Measurements from ENCODE around the gene CPN2.

Gene CPN2

DNA sequence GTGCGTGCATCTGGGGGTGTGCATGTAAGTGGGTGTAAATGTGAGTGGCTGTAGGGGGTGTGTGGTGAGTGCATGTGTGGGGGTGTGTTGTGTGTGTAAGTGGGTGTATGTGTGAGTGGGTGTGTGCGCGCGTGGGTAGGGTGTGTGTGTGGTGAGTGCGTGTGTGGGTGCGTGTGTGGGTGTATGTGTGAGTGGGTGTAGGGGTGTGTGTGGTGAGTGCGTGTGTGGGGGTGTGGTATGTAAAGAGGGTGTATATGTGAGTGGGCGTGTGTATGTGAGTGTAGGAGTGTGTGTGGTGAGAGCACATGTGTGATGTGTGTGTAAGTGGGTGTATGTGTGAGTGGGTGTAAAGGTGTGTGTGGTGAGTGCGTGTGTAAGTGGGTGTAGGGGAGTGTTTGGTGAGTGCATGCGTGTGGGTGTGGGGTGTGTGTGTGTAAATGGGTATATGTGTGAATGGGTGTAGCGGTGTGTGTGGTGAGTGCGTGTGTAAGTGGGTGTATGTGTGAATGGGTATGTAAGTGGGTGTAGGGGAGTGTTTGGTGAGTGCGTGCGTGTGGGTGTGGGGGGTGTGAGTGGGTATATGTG is 916 bp upstream of the CPN2 start:
- no peak for DNase-seq

DNA sequence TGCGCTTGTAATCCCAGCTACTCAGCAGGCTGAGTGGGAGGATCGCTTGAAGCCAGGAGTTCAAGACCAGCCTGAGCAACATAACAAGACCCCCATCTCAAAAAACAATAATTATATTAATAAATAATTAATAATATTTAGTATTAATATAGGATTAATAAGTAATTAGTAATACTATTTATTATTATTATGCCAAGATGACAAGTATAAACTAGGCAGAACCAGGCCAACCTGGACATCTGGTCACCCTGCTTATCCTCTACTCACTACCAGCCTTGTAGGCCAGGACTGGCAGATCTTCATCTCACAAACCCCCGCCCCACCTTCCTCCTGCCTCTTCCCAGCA is 429 bp downstream of the CPN2 start:
- no peak for DNase-seq

DNA sequence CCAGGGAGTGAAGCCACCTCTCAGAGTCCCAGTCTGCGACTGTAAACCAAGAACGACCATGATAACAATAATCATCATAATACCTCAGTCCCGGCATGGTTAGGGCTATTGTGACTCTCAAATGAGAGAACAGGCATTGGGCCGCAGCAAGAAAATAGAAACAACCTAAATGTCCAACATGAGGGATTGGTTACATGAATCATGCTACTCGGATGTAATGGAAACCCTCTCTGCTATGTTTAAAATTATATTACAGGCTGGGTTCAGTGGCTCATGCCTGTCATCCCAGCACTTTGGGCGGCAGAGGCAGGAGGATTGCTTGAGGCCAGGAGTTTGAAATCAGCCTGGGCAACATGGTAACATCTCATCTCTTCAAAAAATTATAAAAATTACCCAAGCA is 2.8 kb downstream of the CPN2 start:
- DNase-seq: no peak

DNA sequence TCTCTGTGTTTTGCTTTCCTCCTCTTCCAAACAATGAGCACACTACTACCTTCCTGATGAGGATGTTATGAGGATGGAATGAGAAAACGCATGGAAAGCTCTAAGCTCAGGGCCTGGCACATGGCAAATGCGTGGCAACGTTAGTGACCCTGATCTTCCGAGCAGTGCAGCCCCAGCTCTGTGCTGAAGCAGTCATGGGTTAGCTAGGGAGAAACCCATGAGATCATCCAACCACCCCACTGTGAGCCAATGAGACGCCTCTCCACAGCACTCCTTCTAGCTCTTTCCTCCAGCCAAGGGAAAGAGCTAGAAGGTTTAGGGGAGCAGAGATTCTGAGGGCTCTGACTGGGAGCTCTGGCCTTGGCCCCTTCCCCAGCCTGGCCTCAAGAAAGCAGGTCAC is 4.5 kb downstream of the CPN2 start:
- no peak for DNase-seq

DNA sequence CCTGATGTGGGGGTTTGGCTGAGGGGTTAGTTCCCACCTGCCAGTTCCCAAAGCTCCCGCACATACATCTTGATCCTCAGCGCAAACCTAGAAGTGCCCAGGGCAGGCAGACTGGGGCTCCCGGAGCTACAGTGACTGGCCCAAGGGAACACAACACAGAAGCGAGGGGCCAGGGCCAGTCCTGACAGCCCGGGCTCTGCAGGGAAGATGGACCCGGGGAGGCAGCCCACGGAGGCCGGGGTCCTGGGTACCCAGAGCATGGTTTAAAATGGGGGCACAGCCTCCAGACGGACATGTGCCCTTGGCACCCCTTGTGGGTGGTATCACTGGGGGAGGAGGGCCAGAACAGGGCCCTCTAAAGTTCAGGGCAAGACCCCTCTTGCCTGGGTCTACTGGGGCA is 5.1 kb downstream of the CPN2 start:
- no peak for DNase-seq

DNA sequence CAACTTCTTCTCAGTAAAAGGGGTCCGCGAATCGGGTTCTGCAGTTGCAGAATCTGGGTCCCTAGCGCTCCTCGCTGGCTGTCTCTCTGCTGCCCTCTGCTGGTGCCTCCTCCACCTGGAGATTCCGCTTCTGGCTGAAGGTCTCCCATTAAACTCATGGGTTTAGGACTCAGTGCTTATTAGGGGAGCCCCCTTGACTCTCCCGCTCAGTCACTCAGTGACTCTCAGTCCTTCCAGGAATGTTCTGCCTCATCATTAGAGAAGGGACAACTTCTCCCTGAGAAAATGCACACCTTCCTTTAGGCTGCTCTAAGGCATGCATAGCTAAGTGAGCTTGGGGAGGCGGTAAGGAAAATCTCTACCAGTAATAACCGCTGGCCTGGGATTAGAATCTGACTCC is 7.1 kb downstream of the CPN2 start:
- peak; percentile 62 for DNase-seq

DNA sequence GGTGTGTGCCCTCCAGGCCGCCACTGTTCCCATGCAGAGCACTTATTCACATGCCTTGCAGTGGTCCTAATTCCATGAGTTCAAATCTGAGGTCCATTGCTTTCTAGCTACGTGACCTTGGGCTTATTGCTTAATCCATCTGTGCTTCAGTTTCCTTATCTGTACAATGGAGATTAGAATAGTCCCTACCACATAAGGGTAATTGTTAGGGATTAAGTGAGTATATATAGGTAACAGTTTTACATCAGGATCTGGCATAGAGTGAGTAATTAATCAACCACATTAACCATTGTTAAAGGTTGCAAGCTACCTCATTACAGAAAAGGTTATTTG is 7.6 kb downstream of the CPN2 start:
- DNase-seq: no peak

DNA sequence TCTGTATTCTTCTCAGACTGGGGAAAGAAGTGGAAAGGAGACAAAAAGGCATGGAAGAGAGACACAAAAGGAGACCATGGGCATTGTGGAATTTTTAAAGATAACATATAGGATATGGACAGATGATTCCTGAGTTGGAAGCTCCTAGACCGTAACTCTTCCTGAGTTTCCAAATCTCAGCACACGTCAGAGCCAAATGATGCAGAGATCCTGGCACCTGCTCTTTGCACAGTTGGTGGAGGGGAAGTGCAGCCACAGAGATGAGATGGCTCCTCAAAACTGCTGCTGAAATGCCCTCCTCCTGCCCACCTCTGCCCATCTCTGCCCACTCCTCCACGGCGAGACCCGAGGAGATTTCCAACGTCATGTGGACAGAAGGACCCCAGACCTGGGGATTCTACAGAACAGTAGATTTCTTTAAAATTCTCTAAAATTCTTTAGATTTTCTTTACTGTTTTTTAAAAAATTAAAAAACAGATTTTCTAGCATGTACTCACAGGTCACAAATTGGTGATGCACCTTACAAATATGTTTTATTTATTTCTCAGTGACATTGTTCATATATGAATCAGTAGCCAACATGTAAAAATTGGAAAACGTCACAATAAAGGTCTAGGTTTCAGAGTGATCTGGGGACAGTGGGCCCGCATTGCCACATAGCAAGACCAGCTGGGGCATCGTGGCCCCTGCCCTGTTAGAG is 8.1 kb downstream of the CPN2 start:
- no peak for DNase-seq

DNA sequence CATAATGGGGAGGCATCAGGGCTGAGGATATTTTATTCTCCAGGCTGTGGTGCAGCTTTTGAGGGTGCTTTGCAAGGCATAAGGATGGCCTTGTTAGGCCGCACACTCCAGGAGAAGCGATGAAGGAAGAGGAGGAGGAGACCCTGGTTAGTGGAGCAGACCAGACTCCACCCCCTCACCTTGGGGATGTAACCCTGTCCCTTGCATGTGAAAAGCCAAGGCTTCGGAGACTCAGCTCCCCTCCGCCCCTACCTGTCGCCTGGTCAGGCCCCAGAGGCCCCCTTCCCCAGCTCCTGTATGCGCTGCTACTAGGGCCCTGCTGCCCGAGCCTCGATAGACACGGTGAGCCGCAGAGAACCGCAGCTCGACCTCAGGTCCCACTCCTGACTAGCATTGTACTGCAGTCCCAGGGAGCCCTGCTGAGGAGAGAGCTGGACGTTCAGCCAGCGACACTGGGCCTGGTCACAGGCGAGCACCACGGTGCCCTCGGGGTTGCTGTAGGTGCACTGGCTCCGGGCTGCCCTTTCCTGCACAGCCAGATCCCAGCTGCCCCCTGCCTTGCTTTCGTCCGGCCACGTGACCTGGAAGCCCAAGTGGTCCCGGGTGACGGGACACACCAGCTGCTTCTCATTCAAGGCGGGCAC is 10.2 kb downstream of the CPN2 start:
- DNase-seq: no peak

DNA sequence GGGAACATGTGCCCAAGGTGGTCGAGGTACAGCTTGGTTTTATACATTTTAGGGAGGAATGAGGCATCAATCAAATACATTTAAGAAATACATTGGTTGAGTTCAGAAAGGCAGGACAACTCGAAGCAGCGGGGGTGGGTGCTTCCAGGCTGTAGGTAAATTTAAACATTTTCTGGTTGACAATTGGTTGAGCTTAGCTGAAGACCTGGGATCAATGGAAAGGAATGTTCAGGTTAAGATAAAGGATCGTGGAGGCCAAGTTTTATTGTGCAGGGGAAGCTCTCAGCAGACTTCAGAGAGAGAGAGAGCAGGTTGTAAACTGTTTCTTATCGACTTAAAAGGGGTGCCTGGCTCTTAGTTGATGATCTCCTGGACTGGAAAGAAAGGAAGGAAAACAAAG is 11.3 kb downstream of the CPN2 start:
- DNase-seq: no peak

DNA sequence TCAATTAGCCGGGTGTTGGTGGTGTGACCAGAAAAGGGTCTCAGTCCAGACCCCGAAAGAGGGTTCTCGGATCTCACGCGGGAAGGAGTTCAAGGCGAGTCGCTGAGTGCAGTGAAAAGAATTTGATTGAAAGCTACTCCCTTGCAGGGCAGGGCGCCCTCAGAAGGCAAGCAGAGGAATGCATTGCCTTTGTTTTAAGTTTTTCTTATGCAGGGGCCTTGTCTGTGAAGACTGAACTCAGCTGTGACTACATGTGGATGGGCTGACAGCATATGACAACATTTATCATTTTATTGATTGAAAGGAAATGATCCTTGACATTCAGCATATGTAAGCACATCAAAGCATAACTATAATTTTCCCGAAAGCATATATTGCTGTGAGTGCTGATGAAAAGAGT is 11.8 kb downstream of the CPN2 start:
- DNase-seq: no peak

DNA sequence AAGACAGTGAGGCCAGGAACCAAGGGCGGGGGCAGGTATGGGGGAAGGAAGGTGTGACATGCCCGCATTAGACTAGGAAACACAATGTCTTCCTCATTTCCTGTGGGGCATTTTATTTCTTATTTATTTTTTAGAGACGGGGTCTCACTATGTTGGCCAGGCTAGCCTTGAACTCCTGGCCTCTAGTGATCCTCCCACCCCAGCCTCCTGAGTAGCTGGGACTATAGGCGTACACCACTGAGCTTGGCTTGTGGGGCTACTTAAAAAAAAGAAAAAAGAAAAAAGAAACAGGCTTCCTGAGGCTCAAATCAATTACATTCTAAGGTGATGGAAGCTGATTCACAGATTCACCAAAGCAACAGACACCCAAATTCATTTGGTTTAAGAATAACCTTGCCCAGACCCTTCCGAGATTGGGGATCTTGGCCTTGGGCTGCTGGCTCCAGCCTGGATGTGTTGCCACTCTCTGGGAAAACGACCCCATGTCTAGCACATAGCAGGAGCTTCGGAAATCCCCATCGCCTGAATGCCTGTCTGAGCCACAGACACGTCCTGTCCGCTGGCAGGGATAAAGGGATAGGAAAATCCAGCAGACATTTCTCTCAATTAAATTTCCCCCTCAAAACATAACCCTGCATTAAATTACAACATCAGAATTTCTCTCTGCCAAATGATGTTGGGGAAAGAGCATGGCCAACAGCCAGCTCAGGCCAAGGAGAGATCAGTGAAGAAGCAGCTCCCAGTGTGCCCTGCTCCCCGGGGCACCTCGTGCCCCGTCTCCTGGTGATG is 13.0 kb downstream of the CPN2 start:
- no peak for DNase-seq

DNA sequence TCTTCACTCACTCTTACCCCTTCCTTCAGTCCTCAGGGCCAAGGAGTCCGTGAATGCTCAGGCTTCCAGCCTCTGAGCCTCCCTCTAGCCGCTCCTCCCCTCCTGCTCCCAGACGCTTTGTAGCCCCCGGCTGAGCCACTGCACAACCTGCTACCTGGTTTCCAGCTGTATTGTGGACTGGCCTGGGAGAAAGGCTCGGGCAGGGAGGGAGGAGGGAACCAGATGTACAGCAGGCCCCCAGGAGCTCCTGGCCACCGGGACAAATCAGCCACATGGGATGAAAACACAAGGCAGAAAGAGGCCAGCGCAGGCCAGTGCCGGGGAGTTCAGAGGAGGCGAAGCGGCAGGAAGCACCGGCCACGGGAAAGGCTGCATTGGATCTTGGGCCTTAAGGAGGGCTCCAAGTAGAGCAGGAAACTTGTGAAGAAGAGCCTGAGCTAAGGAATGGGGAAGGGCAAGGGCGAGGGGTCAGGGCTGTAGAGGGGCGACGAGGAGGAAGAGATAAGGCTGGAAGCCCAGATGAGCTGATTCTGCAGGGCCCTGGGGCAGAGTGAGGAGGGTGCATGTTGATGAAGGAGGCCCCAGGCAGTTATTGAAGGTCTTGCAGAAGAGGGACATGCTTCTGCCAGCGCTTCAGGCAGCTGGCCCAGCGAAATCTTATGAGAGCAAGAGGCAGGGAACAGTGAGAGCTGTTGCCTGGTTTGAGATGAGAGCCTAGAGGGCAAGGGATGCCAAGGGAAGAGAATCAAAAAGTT is 14.3 kb downstream of the CPN2 start:
- DNase-seq: no peak

DNA sequence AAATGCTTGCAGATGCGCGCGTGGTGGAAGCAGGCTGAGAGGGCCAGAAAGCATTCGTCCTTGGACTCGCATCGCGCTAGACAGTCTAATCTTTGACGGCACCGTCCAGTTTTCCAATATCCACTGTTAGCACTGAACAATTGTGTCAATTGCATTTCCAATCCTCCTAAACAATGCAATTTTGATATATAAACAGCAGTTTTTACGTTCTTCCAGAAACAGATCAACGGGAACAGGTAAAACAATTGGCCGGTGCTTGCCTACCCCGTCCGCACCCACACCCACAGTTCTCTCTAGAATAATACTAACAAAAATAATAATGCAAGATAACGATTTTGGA is 17.2 kb downstream of the CPN2 start:
- DNase-seq: no peak

DNA sequence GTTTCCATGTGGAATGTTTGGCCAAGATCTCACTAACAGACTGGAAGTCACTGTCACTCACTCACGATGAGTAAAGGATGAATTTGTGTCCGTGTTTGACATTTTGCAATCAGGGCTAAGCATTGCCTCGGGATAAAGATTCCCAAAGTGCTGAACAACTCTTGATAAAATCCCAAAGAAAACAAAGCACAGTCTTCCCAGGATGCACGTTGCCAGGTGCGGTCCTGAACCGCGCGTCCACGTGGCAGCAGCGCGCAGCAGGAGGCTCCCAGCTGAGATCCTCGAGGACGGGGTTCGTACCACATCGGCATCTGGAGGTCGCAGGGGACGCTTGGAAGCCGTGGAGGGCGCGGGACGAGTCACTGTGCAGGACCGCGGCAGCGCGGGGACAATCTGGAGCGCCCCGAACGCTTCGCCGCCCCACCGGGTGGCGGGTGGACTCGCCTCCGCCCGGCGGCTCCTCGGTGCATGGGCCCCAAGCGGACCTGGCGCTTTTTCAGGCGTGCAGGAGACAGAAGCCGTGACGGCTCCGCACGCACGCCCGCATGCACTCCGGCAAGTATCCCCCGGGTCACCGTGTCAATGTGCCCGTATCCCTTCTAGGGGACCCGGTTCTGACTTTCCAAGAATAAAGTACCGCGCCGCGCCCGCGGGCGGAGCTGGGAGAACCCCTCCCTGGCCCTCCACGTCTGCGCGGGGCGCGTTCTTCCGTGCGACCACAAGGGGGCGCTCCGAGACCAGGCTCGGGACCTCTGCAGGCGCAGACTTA is 17.7 kb downstream of the CPN2 start:
- DNase-seq: peak; percentile 86

DNA sequence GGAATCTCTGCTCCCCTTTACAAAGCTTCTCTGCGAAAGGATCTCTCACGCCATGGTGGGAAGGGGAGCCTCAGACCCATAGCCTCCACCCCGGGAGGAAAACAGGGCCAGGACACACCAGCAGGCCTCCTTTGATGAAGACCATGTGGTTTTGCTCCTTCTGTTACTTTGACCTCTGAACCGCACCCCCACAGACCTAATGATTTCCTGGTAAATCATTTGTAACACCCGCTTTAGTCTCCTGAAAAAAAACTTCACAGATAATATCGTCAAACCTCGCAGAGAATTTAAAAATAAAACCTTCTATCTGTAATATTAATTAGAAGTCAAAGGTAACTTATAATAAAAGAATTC is 18.3 kb downstream of the CPN2 start:
- no peak for DNase-seq

DNA sequence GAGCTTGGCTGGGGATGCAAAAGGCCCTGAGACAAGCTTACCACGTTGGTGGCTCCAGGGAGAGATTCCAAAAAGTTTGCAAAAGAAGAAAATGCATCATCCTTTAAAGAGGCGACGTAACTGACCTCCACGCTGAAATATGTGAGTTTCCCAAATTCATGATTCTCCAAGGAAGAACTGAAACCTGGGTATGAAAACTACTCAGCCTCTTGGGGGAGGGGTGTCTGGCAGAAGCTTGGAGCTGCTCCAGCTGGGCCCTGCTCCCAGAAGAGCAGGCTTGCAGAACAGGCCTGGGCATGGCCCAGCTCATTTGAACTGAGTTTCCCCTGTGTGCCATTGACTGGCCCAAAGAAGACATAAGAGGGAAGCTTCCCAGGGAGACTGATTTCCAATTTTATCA is 20.5 kb downstream of the CPN2 start:
- no peak for DNase-seq

DNA sequence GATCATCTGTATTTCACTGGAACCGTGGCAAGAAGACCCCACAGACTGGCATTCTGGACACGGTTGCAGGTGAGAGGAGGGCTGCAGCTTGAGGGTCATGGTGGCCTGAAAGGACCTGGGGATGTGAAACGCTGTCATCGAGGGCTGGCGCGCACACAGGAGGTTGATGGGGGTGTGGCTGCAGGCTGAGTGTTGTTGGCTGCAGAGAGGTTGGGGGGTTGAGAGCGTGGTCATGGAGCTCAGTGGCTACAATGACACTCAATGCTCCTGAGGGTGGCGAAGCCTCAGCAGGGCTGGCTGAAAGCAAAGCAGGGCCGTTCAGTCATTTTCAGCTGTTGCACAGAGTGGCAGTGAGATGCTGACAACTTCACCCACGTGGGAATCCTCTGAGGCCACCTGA is 21.0 kb downstream of the CPN2 start:
- no peak for DNase-seq

DNA sequence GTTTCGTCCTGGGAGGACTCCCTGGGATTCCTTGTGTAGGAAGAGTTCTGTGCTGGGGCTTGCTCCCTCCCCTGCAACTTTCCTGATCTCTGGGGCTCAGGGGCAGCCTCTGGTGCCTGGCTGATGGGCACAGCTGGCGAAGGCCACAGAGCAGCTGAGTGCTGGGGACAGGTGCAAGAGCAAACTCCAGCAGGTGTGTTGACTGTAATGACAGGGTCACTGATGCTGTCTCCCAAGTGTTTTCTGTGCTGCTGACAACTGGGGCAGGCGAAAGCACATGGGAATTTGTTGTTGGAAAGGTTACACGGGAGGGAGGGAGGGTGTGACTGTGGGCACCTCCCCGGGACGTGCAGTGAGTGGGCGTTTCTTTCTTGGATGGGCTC is 21.6 kb downstream of the CPN2 start:
- DNase-seq: no peak

DNA sequence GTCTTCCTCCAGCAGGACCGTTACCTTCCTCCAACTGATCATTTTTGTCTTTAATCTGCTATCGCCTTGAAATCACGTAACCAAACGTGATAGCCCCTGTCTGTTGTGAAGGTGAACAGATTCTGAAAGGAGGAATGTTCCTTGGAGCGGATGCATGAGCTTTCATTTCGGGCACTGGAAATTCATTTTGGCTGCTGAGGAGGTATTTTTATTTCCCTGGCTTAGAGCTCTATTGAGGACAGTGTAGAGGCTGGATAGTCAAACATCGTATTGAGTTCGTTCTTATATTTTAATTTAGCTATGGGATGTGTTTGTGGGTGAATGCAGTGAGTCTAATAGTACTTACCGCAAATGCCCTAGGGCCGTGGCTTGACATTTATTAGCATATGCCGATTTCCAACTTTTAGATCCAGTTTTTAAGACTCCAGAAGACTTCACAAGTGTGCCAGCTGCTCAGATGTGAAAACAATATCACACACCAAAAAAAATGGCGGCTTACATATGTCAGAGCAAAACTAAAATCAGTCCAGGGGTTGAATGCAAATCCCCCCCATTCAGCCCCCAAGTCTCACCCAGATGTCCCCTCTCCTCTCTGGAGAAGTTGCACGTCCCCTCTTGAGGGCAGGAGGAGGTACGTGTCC is 22.1 kb downstream of the CPN2 start:
- no peak for DNase-seq

DNA sequence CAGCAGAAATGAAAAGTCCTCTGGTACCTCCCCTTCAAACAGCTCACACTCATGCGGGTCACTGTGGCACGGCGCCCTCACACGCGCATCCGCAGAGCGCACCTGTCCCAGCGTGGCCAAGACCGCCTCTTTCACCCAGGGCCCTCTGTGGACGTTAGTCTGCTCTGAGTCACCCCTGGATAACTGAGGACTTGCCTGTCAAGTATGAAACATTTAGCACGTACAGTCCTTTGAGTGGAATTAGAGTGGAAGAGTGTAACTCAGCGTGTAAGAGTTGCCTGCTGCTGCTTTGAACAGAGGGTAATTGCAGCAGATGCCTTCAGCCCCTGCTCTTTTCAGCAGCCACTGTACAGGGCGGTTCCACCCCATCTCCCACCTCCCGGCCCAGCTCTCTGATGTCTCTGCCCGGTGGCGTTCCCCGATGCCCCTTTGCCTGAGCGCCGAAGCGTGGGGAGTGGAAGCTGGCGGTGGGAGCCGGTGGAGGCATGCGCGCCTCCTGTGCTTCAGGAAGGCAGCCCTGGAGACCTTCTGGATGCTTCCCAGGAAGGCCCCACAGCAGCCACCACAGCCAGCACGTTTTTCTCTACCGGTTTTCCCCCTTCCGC is 23.0 kb downstream of the CPN2 start:
- no peak for DNase-seq
